Measurements from ENCODE around the gene EPHB2.
A peak's percentile ranks its signal among the peaks of the same experiment; 100 is the strongest.

EPHB2 gene

GRCh38 chr1:22887491-22887890 lies 176.9 kb downstream of the EPHB2 start:
- H3K4me3 ChIP-seq (replicated peaks; ENCODE audit: low read depth, low read length) = no peak overlapping the region
- no peak for DNase-seq (ENCODE audit: extremely low read depth, insufficient read length)
- no peaks in the 10 kb centered on the region for H3K36me3 ChIP-seq (ENCODE audit: control insufficient read depth, insufficient read depth, low read length)
- no peak for TF ChIP-seq CTCF (IDR thresholded peaks at IDR 0.05; ENCODE audit: insufficient read depth, low read length, poor library complexity, severe bottlenecking)
- no peaks in the 10 kb centered on the region for H3K27me3 ChIP-seq (replicated peaks; ENCODE audit: control insufficient read depth, insufficient read depth, low read length)

DNA sequence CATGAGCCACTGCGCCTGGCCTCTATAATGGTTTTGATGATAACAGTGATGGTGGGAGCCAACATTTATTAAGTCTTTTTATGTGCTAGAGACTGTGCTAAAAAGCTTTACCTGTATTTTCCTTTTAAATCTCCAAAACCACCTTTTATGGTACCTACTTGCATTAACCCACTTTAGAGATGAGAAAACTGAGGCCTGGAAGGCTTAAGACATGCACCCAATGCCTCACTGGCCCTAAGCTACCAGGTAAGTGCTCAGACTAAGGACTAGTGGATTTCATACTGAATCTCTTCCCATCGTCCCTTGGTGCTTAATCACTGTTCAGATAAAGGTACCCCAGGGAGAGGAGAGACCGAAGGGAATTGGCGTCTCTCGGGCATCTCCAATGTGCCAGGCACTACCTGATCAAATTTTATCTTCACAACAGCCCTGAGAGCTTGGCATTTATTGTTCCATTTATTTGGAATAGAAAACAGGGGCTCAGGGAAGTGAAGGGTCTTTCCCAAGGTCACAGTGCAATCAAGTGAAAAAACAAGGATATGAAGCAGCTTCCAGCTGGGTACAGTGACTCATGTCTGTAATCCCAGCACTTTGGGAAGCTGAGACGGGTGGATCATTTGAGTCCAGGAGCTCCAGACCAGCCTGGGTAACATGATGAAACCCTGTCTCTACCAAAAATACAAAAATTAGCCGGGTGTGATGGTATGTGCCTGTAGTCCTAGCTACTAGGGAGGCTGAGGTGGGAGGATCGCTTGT lies 177.9 kb downstream of the EPHB2 start:
- Histone ChIP-seq H3K36me3 (ENCODE audit: control insufficient read depth, insufficient read depth, low read length) (no peaks in the 10 kb centered on the region), H3K4me3 (replicated peaks; ENCODE audit: low read depth, low read length) (no peak overlapping the region), H3K27me3 (replicated peaks; ENCODE audit: control insufficient read depth, insufficient read depth, low read length) (no peaks in the 10 kb centered on the region)
- TF ChIP-seq CTCF (IDR thresholded peaks at IDR 0.05; ENCODE audit: insufficient read depth, low read length, poor library complexity, severe bottlenecking) = no peak
- DNase-seq (ENCODE audit: extremely low read depth, insufficient read length) = no peak

GRCh38 chr1:22889213-22889827 lies 178.7 kb downstream of the EPHB2 start:
- no peaks in the 10 kb centered on the region for H3K27me3 ChIP-seq (replicated peaks; ENCODE audit: control insufficient read depth, insufficient read depth, low read length)
- DNase-seq (ENCODE audit: extremely low read depth, insufficient read length) = no peak
- H3K4me3 ChIP-seq (replicated peaks; ENCODE audit: low read depth, low read length) = no peak overlapping the region
- H3K36me3 ChIP-seq (ENCODE audit: control insufficient read depth, insufficient read depth, low read length) = no peaks in the 10 kb centered on the region
- peak; percentile 84 for TF ChIP-seq CTCF (IDR thresholded peaks at IDR 0.05; ENCODE audit: insufficient read depth, low read length, poor library complexity, severe bottlenecking)

DNA sequence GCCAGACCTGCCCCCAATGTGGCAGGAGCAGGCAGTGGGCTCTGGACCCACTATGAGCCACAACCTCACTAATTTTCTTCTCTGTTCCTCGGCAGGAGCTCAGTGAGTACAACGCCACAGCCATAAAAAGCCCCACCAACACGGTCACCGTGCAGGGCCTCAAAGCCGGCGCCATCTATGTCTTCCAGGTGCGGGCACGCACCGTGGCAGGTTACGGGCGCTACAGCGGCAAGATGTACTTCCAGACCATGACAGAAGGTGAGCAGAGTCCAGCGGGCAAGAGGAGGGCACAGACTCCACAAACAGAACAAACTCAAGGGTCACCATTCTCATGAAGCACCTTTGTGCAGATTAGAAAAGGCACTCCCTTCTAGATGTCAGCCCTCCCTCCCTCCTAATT lies 182.2 kb downstream of the EPHB2 start:
- Histone ChIP-seq H3K4me3 (replicated peaks; ENCODE audit: low read depth, low read length) (no peak overlapping the region), H3K36me3 (ENCODE audit: control insufficient read depth, insufficient read depth, low read length) (no peaks in the 10 kb centered on the region), H3K27me3 (replicated peaks; ENCODE audit: control insufficient read depth, insufficient read depth, low read length) (no peaks in the 10 kb centered on the region; the same call in none of the 2 replicates)
- TF ChIP-seq CTCF (IDR thresholded peaks at IDR 0.05; ENCODE audit: insufficient read depth, low read length, poor library complexity, severe bottlenecking) = no peak
- no peak for DNase-seq (ENCODE audit: extremely low read depth, insufficient read length)

DNA sequence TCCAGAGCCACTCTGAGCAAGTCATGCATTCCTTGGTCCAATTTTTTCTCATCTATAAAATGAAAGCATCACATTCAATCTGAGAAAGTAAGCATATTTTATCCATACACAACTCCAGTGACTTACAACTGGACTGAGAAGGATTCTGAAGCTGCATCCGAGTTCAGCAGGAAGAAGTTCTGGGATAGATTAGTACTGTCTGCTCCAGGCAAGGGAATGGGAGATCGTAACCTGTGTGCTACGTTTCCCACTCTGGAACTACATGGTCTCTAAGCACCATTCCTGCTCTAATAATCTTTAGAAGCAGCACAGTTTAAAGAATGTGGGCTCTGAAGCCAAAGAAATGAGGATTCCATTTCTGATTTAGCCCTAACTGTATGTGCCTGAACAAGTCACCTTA lies 182.7 kb downstream of the EPHB2 start:
- no peak for TF ChIP-seq CTCF (IDR thresholded peaks at IDR 0.05; ENCODE audit: insufficient read depth, low read length, poor library complexity, severe bottlenecking)
- no peaks in the 10 kb centered on the region for H3K36me3 ChIP-seq (ENCODE audit: control insufficient read depth, insufficient read depth, low read length)
- H3K27me3 ChIP-seq (replicated peaks; ENCODE audit: control insufficient read depth, insufficient read depth, low read length) = no peaks in the 10 kb centered on the region; the same call in none of the 2 replicates
- H3K4me3 ChIP-seq (replicated peaks; ENCODE audit: low read depth, low read length) = no peak overlapping the region
- no peak for DNase-seq (ENCODE audit: extremely low read depth, insufficient read length)

All from GM06990 (cell line).